Measurements from ENCODE around the gene RBM20.
"Not testable (repeated sequence)": the region's sequence is repeated elsewhere in the genome, so short reads cannot be mapped to it uniquely, and the experiment has no call there.

Gene RBM20

GRCh38 chr10:110765513-110766319 is 121.6 kb downstream of the RBM20 start:
- DNase-seq, result peak; percentile 37

- DNase-seq, result not testable (repeated sequence)
Observed at GRCh38 chr10:110767601-110768000, 123.5 kb downstream of the RBM20 start.

- no peak for DNase-seq
Observed at GRCh38 chr10:110770243-110770642, 126.1 kb downstream of the RBM20 start.

- DNase-seq, result no peak
Observed at GRCh38 chr10:110771486-110771885, 127.3 kb downstream of the RBM20 start.

GRCh38 chr10:110771991-110772390 is 127.9 kb downstream of the RBM20 start:
- DNase-seq, result no peak

DNA sequence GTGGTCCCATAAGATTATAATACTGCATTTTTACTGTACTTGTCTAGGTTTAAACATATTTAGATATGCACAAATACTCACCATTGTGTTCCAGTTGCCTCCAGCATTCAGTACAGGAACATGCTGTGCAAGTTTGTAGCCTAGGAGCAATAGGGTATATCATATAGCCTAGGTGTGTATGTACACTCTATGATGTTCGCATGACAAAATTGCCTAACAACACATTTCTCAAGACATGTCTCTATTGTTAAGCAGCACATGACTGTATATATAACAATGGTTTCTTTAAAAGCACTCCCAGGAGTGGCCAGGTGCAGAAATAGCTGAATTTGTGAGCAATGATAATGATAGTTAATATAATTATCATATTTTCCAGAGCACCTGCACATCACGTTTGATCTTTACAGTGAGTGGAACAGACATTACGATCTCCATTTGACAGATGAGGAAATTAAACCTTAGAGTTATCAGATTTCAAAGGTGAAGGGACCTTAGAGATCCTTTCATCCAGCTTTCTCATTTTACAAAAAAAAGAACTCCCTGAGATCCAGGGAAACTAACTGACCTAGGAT is 128.4 kb downstream of the RBM20 start:
- DNase-seq, result no peak

DNA sequence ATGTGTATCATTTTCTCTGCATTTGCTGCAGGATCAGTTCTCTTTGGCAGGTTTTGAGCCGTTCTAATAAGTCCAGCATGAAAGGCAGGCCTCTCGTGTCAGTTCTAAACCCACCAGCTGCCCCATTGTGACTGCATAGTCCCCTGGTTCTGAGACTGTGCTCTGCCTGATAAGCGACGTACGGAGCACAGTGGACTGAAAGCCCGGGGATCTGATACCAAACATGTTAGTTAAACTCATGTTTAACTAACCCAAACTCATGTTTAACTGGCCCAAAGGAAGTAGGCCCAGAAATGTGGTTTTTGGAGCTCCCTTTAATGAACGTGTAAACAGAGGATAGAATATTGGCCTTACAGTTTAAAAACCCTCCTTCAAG is 129.5 kb downstream of the RBM20 start:
- no peak for DNase-seq

DNA sequence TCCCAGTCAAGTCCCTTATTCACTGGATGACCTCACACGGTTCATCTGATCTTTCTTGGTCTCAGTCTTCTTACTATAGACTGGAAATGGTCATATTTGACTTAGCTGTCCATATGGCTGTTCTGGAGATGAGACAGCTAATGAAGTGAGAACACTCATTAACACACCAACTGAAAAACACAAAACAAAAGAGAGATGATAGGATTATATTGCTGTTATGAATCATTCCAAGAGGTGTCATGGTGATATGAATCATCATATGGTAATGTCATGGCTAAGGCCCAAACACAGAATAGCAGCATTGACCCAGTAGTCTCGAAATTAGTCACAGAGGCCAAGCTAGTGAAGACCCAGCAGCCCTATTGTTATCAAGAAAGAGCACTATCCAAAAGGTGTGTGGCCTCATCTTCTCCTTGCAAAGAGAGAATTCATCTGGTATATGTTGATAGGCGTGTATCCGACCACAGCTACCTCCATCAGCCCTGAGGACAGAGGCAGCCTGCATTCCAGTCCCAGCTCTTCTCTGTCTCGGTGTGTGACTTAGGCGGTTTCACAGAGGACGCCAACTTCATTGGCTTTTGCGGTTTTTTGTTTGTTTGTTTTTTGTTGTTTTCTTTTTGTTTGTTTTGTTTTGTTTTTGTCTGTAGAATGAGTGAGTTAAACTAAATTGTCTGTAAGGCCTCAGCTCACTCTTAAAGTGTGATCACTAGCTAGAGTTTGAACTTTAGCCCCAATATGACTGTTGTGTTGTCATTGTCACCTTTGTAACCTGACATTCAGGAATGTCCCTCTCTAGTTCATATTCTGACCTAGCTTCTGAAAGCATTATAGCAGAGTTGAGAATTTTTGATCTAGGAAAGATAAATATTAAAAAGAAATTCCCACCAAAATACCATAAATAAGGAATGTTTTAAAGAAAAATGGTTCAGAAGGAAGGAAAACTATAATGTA is 130.2 kb downstream of the RBM20 start:
- peak; percentile 72 for DNase-seq

DNA sequence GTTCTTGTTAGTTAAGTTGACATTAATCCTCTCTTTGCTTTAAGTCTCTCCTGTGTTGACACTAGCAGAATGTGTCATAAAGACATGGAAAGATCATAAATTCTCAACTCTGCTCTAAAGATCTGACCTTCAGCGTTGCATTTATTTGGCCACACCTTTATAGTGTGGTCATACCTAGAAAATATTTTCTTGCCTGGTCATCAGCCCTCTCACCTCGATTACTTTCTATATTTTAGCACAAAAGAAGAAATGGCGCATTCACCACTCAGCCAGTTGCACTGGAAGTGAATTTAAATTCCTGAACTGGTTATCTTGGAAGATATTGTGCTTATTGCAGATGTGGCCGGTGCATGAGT is 130.9 kb downstream of the RBM20 start:
- DNase-seq, result no peak

DNA sequence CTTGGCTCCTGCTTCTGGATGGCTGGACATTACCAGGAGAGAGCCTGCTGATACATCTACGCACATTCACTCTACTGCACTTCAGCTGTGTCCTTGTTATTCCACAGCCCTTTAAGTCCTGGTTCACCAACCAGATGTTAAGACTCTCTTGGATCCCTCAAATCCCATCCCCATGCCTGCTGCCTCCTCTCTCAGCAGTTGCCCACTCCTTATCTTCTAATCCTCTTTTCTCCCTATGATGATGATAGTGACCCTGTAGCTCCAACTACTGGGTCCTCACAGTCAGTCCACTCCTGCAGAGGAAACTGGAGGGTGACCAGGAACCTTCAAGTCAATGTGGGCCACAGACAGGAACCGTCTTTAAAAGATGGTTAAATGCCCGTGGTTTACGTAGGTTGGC is 131.3 kb downstream of the RBM20 start:
- no peak for DNase-seq

DNA sequence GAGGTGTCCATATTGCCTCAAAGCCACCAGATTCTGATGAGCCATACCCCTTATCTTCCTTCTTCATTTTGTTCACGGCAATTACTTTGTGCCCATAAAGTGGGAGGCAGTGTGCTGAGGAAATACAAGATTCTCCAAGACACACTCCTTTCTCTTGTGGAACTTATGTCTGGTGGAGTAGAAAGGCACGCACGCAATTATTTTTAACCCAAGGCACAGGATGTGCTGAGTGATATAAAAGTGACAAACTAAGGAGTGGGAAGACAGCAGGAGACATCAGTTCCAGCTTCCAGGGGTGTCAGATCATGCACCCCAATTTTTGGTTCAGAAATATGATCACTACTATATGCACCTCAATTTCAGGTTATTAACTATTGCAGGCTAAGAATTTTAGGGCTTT is 132.9 kb downstream of the RBM20 start:
- DNase-seq, result no peak

GRCh38 chr10:110777661-110778060 is 133.5 kb downstream of the RBM20 start:
- DNase-seq, result no peak

DNA sequence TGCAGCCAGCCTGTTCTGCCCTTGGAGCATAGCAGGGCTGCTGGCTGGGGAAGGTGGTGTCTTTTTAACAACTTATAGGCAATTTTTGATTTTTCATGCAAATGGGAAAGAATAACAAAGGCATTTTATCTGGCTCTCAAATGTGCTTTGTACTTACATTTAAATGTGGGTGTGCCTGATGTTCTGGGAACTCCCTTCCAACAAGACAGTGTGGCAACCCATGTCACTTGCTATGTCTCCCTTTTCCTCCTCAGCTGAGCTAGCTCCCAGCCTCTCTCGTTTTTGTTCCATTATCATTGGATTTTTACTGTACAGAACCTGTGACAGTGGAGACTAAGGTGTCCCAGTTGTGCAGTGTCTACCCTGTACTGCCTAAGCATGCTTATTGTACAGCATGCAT is 134.1 kb downstream of the RBM20 start:
- DNase-seq, result no peak

DNA sequence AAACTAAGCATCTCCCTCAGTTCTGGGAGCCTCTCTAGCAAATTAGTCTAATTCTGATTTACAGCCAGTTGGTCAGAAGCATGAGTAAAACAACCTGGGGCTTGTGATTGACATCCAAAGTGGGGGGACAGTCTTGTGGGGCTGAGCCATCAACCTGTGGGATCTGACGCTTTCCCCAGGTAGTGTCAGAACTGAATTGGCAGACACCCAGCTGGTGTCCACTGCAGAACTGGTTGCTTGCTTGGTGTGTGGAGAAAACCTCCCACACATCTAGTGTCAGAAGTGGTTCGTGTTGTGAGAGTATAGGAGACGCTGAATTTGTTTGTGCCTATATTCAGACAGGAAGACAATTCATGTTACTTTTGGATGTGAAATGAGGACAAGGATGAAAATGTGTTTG is 135.4 kb downstream of the RBM20 start:
- DNase-seq, result no peak

DNA sequence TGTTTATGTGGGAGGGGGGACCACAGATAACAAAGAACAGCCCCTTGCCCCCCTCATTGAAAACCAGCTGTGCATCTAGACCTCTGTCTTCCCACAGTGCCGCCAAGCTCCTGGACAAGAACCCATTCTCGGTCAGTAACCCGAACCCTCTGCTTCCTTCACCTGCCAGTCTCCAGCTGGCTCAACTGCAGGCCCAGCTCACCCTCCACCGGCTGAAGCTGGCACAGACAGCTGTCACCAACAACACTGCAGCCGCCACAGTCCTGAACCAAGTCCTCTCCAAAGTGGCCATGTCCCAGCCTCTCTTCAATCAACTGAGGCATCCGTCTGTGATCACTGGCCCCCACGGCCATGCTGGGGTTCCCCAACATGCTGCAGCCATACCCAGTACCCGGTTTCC is 136.6 kb downstream of the RBM20 start:
- no peak for DNase-seq

- no peak for DNase-seq
Observed at GRCh38 chr10:110781139-110781538, 137.0 kb downstream of the RBM20 start.

DNA sequence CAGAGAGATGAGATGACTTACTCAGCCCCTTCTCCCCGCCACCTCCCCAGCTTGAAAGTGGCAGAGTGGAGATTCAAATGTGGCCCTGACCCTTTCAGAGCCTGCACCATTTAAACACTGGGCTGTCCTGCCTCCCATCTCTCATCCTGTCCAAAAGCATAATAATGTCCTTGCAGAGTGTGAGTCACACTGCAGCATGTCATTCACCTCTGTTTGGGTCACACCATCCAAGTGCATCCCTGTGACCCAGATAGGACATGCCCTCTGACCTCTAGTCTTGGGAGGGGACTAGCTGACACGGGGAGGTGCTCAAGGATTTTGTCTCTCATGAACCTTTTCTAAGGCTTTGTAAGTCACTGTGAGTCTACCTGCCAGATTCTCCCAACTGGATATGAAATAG is 138.5 kb downstream of the RBM20 start:
- DNase-seq, result no peak

DNA sequence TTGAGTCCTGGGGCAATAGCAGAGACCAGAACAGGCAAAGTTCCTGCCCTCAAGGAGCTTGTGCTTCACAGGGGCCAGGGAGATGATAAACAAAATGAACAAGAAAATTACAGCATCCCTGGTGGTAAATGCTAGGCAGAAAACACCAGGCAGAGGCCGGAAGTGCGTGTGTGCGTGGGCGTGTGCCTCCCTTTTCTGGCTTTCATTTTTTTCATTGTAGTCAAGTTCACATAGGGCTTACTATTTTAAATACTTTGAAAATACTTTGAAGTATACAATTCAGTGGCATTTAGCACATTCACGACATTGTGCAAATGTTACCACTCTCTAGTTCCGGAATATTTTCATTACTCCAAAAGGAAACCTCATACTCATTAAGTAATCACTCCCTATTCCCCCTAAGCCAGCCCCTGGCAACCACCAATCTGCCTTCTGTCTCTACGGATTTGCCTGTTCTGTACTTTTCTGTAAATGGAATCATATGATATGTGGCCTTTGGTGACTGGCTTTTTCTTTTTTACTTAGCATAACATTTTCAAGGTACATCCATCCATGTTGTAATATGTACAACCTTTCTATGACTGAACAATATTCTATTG is 139.5 kb downstream of the RBM20 start:
- DNase-seq, result no peak

GRCh38 chr10:110784198-110784597 is 140.1 kb downstream of the RBM20 start:
- no peak for DNase-seq

DNA sequence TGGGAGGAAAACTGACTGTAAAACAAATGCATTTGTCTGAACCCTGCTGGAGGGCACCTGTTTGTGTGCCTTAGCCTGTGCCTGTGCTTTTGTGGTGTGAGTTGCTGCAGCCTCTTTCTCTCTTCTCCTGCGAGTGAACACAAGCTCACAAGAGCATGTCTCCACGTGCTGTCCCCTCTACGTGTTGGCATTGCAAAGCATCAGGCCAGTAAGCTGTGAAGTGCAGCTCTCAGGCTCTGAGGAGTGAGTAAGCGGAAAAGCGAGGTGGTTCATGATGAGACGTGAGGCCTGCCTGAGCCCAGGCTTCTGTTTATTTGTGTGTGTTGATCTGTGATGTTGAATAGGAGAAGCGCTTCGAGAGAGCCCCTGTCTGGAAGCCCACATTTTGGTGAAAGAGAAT is 142.0 kb downstream of the RBM20 start:
- DNase-seq, result no peak

GRCh38 chr10:110788620-110789385 is 144.7 kb downstream of the RBM20 start:
- no peak for DNase-seq

Data from fibroblast of skin of scalp (primary cell).